Tibial nerve (tissue), 4 donors: Measurements from ENCODE around the gene MUL1. TPM values are rescaled to one million over a fixed set of nuclear protein-coding genes. Genes with fewer than 3 reads are reported as not detected.
A peak's percentile ranks its signal among the peaks of the same experiment; 100 is the strongest.
"Not testable (repeated sequence)": the region's sequence is repeated elsewhere in the genome, so short reads cannot be mapped to it uniquely, and the experiment has no call there.

Source experiments
- DNase-seq, 2 donors: peaks; one replicate each; pipeline ENCODE4 v3.0.0-alpha.2; 2019; ENCODE audit warnings: low spot score in 2 of 2
- H3K27ac ChIP-seq, 4 donors: fragments of 200-600 bp; sonication (generic) in 3 of 4; one replicate each; pipeline ENCODE4 v1.5.1; 2017 to 2019; ENCODE audit warnings: mild to moderate bottlenecking in 1 of 4
- H3K27me3 ChIP-seq, 2 donors: fragments of 200-600 bp; sonication (generic) in 1 of 2; one replicate each; pipeline versions ENCODE4 v1.5.1 to v1.6.0; 2017 to 2019
- H3K36me3 ChIP-seq, 3 donors: fragments of 200-600 bp; sonication (generic); one replicate each; pipeline ENCODE4 v1.5.1; 2018 to 2019
- H3K4me1 ChIP-seq, 4 donors: fragments of 200-600 bp; sonication (generic) in 3 of 4; one replicate each; pipeline ENCODE4 v1.5.1; 2017 to 2019
- H3K4me3 ChIP-seq, 4 donors: fragments of 200-600 bp; sonication (generic) in 3 of 4; one replicate each; pipeline ENCODE4 v1.5.1; 2017 to 2019; ENCODE audit warnings: mild to moderate bottlenecking in 1 of 4, moderate library complexity in 1 of 4
- H3K9me3 ChIP-seq, 4 donors: fragments of 200-600 bp; sonication (generic) in 3 of 4; one replicate each; pipeline ENCODE4 v1.5.1; 2017 to 2019
- CTCF ChIP-seq, 5 experiments: fragments of 200-600 bp in 3 of 5; fragments of 450-650 bp in 2 of 5; sonication (generic) in 3 of 5; IDR thresholded peaks; one replicate each; pipeline ENCODE4 v1.5.1; 2016 to 2019; ENCODE audit warnings: antibody characterized with exemption in 5 of 5, mild to moderate bottlenecking in 3 of 5, moderate library complexity in 2 of 5
- EP300 ChIP-seq, 2 donors: sonication (generic); formaldehyde crosslinking; IDR thresholded peaks; one replicate each; pipeline ENCODE4 v1.6.1; 2017; ENCODE audit warnings: antibody characterized with exemption in 2 of 2, mild to moderate bottlenecking in 1 of 2
- POLR2A ChIP-seq, 2 donors: fragments of 450-650 bp; IDR thresholded peaks; one replicate each; pipeline ENCODE4 v1.6.1; 2017; ENCODE audit warnings: antibody characterized with exemption in 2 of 2, mild to moderate bottlenecking in 2 of 2, moderate library complexity in 2 of 2
- WGBS, 2 donors: methylation state at CpG; one replicate each; pipeline ENCODE4 v1.1.5; 2018; 5-methylcytosine and 5-hydroxymethylcytosine counted together
- total RNA-seq, 4 donors: library from RNA; depleted of rRNA; stranded (reverse); fragments of >200 nt; gene quantifications; one replicate each; pipeline ENCODE4 v1.1.0, GENCODE V29; 2016

MUL1 gene
- total RNA-seq, 4 donors from 2014 or later, result 27.5 to 31.2 (median 30.6) TPM

- Histone ChIP-seq H3K9me3 (no peaks in the 10 kb centered on the region), H3K27ac (no peak overlapping the region), H3K27me3 (peaks cover 0 to 49% of the 10 kb centered on the region in 2 donors), H3K36me3 (no peaks in the 10 kb centered on the region), H3K4me3 (no peak overlapping the region), H3K4me1 (no peaks in the 10 kb centered on the region)
- no peak for TF ChIP-seq POLR2A (IDR thresholded peaks at IDR 0.05)
- TF ChIP-seq EP300 (IDR thresholded peaks at IDR 0.05), result no peak
- no peak for TF ChIP-seq CTCF (IDR thresholded peaks at IDR 0.05)
- 43 to 51% methylated on average over 8 of the region's 8 CpGs for WGBS, 2 donors
- DNase-seq, result no peak
Measured at GRCh38 chr1:20530306-20530705, 22.4 kb upstream of the MUL1 start.

GRCh38 chr1:20528221-20528620 is 20.3 kb upstream of the MUL1 start:
- no peak for DNase-seq
- 59 to 60% methylated on average over 7 of the region's 7 CpGs for WGBS, 2 donors
- Histone ChIP-seq H3K27ac (no peak overlapping the region), H3K36me3 (no peaks in the 10 kb centered on the region), H3K9me3 (no peaks in the 10 kb centered on the region), H3K4me1 (no peaks in the 10 kb centered on the region), H3K27me3 (peaks cover 0 to 44% of the 10 kb centered on the region in 2 donors), H3K4me3 (no peak overlapping the region)
- no peak for TF ChIP-seq EP300 (IDR thresholded peaks at IDR 0.05)
- no peak for TF ChIP-seq CTCF (IDR thresholded peaks at IDR 0.05)
- no peak for TF ChIP-seq POLR2A (IDR thresholded peaks at IDR 0.05)

- DNase-seq, result no peak
- Histone ChIP-seq H3K36me3 (no peaks in the 10 kb centered on the region), H3K4me1 (peaks cover 0 to 6% (median 0%) of the 10 kb centered on the region in 4 donors), H3K9me3 (no peaks in the 10 kb centered on the region), H3K27me3 (peaks cover 0 to 33% of the 10 kb centered on the region in 2 donors), H3K4me3 (no peak overlapping the region), H3K27ac (no peak overlapping the region)
- TF ChIP-seq CTCF (IDR thresholded peaks at IDR 0.05) (no peak), POLR2A (IDR thresholded peaks at IDR 0.05) (no peak), EP300 (IDR thresholded peaks at IDR 0.05) (no peak)
- WGBS, 2 donors, result 80 to 84% methylated on average over 6 of the region's 6 CpGs
Measured at GRCh38 chr1:20526267-20526666, 18.3 kb upstream of the MUL1 start.

- TF ChIP-seq CTCF (IDR thresholded peaks at IDR 0.05) (peak; percentile 81 to 93 (median 85)), POLR2A (IDR thresholded peaks at IDR 0.05) (no peak)
- Histone ChIP-seq H3K9me3 (no peaks in the 10 kb centered on the region), H3K36me3 (no peaks in the 10 kb centered on the region), H3K27ac (no peak overlapping the region), H3K27me3 (peaks cover 0 to 11% of the 10 kb centered on the region in 2 donors), H3K4me3 (no peak overlapping the region), H3K4me1 (peaks cover 0 to 6% (median 0%) of the 10 kb centered on the region in 4 donors)
- 16 to 20% methylated on average over 17 of the region's 17 CpGs for WGBS, 2 donors
- peak; percentile 65 to 96 for DNase-seq
Measured at GRCh38 chr1:20521960-20522861, 14.3 kb upstream of the MUL1 start.

- not testable (repeated sequence) for DNase-seq, H3K4me1 ChIP-seq, H3K9me3 ChIP-seq, H3K36me3 ChIP-seq, H3K27ac ChIP-seq, H3K4me3 ChIP-seq
- 50 to 62% methylated on average over 7 of the region's 7 CpGs for WGBS, 2 donors
- peaks cover 0 to 11% of the 10 kb centered on the region in 2 donors for H3K27me3 ChIP-seq
Measured at GRCh38 chr1:20519609-20520262, 11.8 kb upstream of the MUL1 start.
